Gastroesophageal sphincter (tissue), 3 donors: Measurements from ENCODE around the gene PACRG.

Experiments used
- CTCF ChIP-seq, 4 experiments: fragments of 200-600 bp in 2 of 4; fragments of 450-650 bp in 2 of 4; sonication (generic) in 1 of 4; IDR thresholded peaks; one replicate each; pipeline ENCODE4 v1.5.1; 2017 to 2019; ENCODE audit warnings: antibody characterized with exemption in 4 of 4, mild to moderate bottlenecking in 2 of 4, moderate library complexity in 2 of 4
- EP300 ChIP-seq: sonication (generic); formaldehyde crosslinking; IDR thresholded peaks from one replicate; pipeline ENCODE4 v1.6.1; 2017; ENCODE audit warnings: antibody characterized with exemption, mild to moderate bottlenecking
- POLR2A ChIP-seq, 2 donors: fragments of 450-650 bp; IDR thresholded peaks; one replicate each; pipeline ENCODE4 v1.6.1; 2017; ENCODE audit warnings: antibody characterized with exemption in 2 of 2, mild to moderate bottlenecking in 2 of 2, moderate library complexity in 1 of 2
- POLR2AphosphoS5 ChIP-seq: sonication (generic); formaldehyde crosslinking; IDR thresholded peaks from one replicate; pipeline ENCODE4 v1.6.1; 2017; ENCODE audit warnings: antibody characterized with exemption

GRCh38 chr6:163209005-163209404 is 481.2 kb downstream of the PACRG start:
- TF ChIP-seq CTCF (IDR thresholded peaks at IDR 0.05): no peak
- TF ChIP-seq POLR2A (IDR thresholded peaks at IDR 0.05): no peak
- no peak for TF ChIP-seq POLR2AphosphoS5
- TF ChIP-seq EP300: no peak
